PC-9 (cell line): ENCODE data around the gene TBP.

ENCODE experiments used
- CTCF ChIP-seq: fragments of 200-600 bp; sonication (generic); conservative IDR thresholded peaks from 2 replicates; pipeline ENCODE4 v1.6.1; 2017; ENCODE audit warnings: mixed run types, antibody characterized with exemption, mild to moderate bottlenecking, moderate library complexity
- EZH2 ChIP-seq: fragments of 200-600 bp; sonication (generic); IDR thresholded peaks from 2 replicates; pipeline ENCODE4 v1.8.0; 2017; ENCODE audit warnings: antibody characterized with exemption, low read depth

GRCh38 chr6:170510631-170511030, 43.5 kb upstream of the TBP start:
- TF ChIP-seq CTCF (no peak), EZH2 (no peak)
